Ascending aorta (tissue), 2 donors: ENCODE measurements around the gene ZNF764. TPM values are rescaled to one million over a fixed set of nuclear protein-coding genes. Genes with fewer than 3 reads are reported as not detected.

Experiments used
- DNase-seq, 2 donors: peaks; one replicate each; pipeline ENCODE4 v3.0.0-alpha.2; 2019; ENCODE audit warnings: low spot score in 2 of 2
- H3K27ac ChIP-seq, 2 donors: fragments of 200-600 bp; sonication (generic); one replicate each; pipeline ENCODE4 v1.5.1; 2016 to 2017; ENCODE audit warnings: mild to moderate bottlenecking in 1 of 2
- H3K27me3 ChIP-seq: fragments of 200-600 bp; sonication (generic); one replicate; pipeline ENCODE4 v1.5.1; 2017
- H3K36me3 ChIP-seq, 2 donors: fragments of 200-600 bp; sonication (generic); one replicate each; pipeline ENCODE4 v1.5.1; 2016
- H3K4me1 ChIP-seq, 2 donors: fragments of 200-600 bp; sonication (generic); one replicate each; pipeline ENCODE4 v1.5.1; 2016 to 2017; ENCODE audit warnings: mild to moderate bottlenecking in 1 of 2
- H3K4me3 ChIP-seq, 2 donors: fragments of 200-600 bp; sonication (generic); one replicate each; pipeline ENCODE4 v1.5.1; 2016 to 2017; ENCODE audit warnings: mild to moderate bottlenecking in 1 of 2
- H3K9me3 ChIP-seq, 2 donors: fragments of 200-600 bp; sonication (generic); one replicate each; pipeline ENCODE4 v1.5.1; 2016
- intact Hi-C: fragments of 100-400 bp; cut with DNase I; formaldehyde crosslinking; loops from one replicate; pipeline ENCODE4 v1.15.1; 2023
- total RNA-seq: library from RNA; depleted of rRNA; stranded (reverse); fragments of >200 nt; gene quantifications from one replicate; pipeline ENCODE4 v1.1.0, GENCODE V29; 2016
- TF ChIP-seq, protein P1 (sequence below), 3 experiments: fragments of 200-600 bp in 2 of 3; fragments of 450-650 bp in 1 of 3; sonication (generic) in 2 of 3; IDR thresholded peaks; one replicate each; pipeline ENCODE4 v1.5.1; 2016 to 2019; ENCODE audit warnings: antibody characterized with exemption in 3 of 3, mild to moderate bottlenecking in 1 of 3, moderate library complexity in 1 of 3

Gene ZNF764
- total RNA-seq, 1 donor from 2014 or later: 10.9 TPM

DNA sequence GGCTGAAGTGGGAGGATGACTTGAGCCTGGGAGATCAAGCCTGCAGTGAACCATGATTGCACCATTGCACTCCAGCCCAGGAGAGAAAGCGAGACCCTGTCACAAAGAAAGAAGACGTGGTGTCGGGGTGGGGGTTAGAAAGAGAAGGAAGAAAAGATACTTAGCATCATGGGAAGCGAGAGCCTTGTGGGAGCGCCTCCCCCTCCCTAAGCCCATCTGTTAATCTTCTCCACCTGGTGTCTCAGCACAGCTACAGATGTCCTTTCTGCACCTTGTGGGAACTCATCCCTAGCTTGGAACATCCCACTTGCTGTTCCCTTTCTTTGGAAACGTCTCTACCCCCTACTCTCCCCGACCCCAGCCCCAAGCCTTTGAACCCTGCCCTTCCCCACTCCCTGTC lies 7.4 kb upstream of the ZNF764 start:
- Histone ChIP-seq H3K9me3 (no peaks in the 10 kb centered on the region), H3K4me1 (peaks cover 7 to 11% of the 10 kb centered on the region in 2 donors), H3K4me3 (no peak overlapping the region), H3K27me3 (no peaks in the 10 kb centered on the region), H3K27ac (no peak overlapping the region), H3K36me3 (peaks cover 0 to 3% of the 10 kb centered on the region in 2 donors)
- no peak for DNase-seq
- intact Hi-C loops: no loop called here
- TF ChIP-seq, protein P1, sequence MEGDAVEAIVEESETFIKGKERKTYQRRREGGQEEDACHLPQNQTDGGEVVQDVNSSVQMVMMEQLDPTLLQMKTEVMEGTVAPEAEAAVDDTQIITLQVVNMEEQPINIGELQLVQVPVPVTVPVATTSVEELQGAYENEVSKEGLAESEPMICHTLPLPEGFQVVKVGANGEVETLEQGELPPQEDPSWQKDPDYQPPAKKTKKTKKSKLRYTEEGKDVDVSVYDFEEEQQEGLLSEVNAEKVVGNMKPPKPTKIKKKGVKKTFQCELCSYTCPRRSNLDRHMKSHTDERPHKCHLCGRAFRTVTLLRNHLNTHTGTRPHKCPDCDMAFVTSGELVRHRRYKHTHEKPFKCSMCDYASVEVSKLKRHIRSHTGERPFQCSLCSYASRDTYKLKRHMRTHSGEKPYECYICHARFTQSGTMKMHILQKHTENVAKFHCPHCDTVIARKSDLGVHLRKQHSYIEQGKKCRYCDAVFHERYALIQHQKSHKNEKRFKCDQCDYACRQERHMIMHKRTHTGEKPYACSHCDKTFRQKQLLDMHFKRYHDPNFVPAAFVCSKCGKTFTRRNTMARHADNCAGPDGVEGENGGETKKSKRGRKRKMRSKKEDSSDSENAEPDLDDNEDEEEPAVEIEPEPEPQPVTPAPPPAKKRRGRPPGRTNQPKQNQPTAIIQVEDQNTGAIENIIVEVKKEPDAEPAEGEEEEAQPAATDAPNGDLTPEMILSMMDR (IDR thresholded peaks at IDR 0.05): no peak

DNA sequence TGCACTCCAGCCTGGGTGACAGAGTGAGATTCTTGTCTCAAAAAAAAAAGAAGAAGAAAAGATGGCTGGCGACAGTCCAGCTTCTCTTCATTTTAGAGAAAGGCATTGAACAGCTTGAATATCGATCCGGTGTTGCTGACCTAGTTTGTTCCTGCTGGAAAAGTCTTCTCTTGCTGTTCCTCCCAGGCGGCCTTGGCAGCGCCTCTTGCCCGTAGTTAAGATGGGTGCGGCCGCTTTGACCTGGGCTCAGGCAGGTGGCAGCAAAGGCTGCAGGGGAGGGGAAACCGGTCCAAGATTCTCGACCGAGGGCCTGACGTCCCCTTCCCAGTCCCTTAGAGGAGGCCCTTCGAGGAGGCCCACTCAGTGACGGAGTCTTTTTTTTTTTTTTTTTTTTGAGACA lies 3.8 kb upstream of the ZNF764 start:
- Histone ChIP-seq H3K27me3 (no peaks in the 10 kb centered on the region), H3K4me1 (peaks cover 2 to 4% of the 10 kb centered on the region in 2 donors), H3K4me3 (peak overlapping the region in 1 of 2 donors; percentile 62), H3K27ac (no peak overlapping the region), H3K36me3 (no peaks in the 10 kb centered on the region), H3K9me3 (no peaks in the 10 kb centered on the region)
- DNase-seq: no peak
- intact Hi-C loops: no loop called here
- TF ChIP-seq, protein P1 (IDR thresholded peaks at IDR 0.05): no peak

DNA sequence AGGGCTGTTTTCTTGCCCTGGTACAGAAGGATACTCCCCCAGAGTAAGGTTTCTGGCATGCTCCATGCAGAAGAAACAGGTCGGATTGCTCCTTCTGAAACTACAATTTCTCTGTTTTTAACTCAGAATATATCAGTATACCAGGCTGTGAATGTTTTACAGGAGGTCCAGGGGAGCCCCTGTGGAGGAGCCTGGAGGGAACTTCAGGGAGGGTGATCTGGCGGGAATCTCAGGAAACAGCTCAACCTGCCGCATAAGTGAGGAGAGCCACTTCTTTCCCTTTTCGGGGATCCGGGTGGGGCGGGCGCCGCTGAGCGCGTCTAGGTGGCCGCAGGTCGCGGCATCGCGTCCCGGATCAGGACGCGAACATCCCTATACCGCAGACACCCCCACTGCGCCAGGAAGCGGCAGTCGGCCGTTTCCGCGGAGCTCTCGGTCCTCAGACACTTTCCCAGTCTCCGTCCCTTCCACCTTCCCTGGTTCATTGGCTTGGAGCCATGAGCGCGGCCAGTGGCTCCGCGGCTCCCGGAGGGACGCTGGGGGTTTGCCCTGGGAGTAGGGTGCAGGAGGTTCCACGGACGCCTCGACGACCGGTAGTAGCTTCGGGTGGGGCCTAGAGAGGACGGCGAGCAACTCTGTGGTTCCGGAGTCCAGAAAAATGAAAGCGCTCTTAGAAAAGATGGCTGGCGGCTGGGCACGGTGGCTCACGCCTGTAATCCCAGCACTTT lies 3.1 kb upstream of the ZNF764 start:
- Histone ChIP-seq H3K36me3 (peaks cover 0 to 2% of the 10 kb centered on the region in 2 donors), H3K9me3 (no peaks in the 10 kb centered on the region), H3K4me1 (peaks cover 9 to 10% of the 10 kb centered on the region in 2 donors), H3K27ac (peak overlapping the region in 1 of 2 donors; percentile 49), H3K4me3 (peak overlapping the region; percentile 62 to 64), H3K27me3 (no peaks in the 10 kb centered on the region)
- TF ChIP-seq, protein P1 (IDR thresholded peaks at IDR 0.05): no peak
- no peak for DNase-seq
- intact Hi-C loops: no loop called here

DNA sequence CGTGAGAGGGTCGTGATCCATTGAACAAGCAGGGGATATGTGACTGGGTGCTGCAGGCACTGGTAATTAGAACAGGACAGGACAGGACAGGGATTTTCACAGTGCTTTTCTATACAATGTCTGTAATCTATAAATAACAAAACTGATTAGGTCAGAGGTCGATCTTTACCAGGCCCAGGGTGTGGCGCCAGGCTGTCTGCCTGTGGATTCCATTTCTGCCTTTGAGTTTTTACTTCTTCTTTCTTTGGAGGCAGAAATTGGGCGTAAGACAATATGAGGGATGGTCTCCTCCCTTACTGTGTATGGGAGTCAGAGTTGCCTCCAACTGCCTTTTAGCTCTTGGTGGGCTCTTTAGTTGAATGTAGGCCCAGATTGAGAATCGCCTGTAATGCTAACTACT lies 1.5 kb upstream of the ZNF764 start:
- H3K36me3 ChIP-seq: peaks cover 11 to 17% of the 10 kb centered on the region in 2 donors
- H3K9me3 ChIP-seq: no peaks in the 10 kb centered on the region
- no peak for DNase-seq
- intact Hi-C loops: loop anchor here (2.0 kb wide), 2 partner anchors 33 to 91 kb away; partner anchors contain the start of genes PRR14 and ZNF768
- no peak overlapping the region for H3K4me3 ChIP-seq
- peaks cover 9 to 10% of the 10 kb centered on the region in 2 donors for H3K4me1 ChIP-seq
- TF ChIP-seq, protein P1 (IDR thresholded peaks at IDR 0.05): no peak
- no peak overlapping the region for H3K27ac ChIP-seq
- no peaks in the 10 kb centered on the region for H3K27me3 ChIP-seq

GRCh38 chr16:30558789-30559377 lies 709 bp upstream of the ZNF764 start:
- Histone ChIP-seq H3K4me1 (peaks cover 9 to 10% of the 10 kb centered on the region in 2 donors), H3K27me3 (no peaks in the 10 kb centered on the region), H3K36me3 (peaks cover 15 to 25% of the 10 kb centered on the region in 2 donors), H3K4me3 (peak overlapping the region in 1 of 2 donors; percentile 50), H3K9me3 (no peaks in the 10 kb centered on the region), H3K27ac (peak overlapping the region; percentile 10 to 50)
- TF ChIP-seq, protein P1 (IDR thresholded peaks at IDR 0.05): no peak
- intact Hi-C loops: loop anchor here (1.0 to 2.0 kb wide), 7 partner anchors 12 to 100 kb away; partner anchors contain the start of genes PRR14, ZNF688, ZNF747 and ZNF768
- no peak for DNase-seq
